ENCODE results near the gene ATG4C.

Gene ATG4C

DNA sequence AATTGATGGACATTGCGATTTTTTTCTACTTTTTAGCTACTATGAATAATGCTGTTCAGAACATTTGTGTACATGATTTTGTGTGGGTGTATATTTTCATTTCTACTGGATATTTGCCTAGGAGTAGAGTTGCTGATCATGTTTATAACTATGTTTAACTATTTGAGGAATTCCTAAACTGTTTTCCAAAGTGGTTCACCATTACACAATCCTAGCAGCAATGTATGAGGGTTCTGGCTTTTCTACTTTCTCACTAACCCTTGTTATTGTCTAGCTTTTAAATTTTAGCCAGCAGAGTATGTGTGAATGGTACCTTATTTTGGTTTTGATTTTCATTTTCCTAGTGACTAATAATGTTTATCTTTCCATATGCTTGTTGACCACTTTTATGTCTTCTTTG is 86.2 kb downstream of the ATG4C start:
- no peak for TF ChIP-seq EZH2phosphoT487 (IDR thresholded peaks at IDR 0.05; ENCODE audit: borderline replicate concordance, low read length)
- TF ChIP-seq, protein P1, sequence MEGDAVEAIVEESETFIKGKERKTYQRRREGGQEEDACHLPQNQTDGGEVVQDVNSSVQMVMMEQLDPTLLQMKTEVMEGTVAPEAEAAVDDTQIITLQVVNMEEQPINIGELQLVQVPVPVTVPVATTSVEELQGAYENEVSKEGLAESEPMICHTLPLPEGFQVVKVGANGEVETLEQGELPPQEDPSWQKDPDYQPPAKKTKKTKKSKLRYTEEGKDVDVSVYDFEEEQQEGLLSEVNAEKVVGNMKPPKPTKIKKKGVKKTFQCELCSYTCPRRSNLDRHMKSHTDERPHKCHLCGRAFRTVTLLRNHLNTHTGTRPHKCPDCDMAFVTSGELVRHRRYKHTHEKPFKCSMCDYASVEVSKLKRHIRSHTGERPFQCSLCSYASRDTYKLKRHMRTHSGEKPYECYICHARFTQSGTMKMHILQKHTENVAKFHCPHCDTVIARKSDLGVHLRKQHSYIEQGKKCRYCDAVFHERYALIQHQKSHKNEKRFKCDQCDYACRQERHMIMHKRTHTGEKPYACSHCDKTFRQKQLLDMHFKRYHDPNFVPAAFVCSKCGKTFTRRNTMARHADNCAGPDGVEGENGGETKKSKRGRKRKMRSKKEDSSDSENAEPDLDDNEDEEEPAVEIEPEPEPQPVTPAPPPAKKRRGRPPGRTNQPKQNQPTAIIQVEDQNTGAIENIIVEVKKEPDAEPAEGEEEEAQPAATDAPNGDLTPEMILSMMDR (IDR thresholded peaks at IDR 0.05; ENCODE audit: low read depth, low read length, poor library complexity, severe bottlenecking): no peak
- Histone ChIP-seq H3F3A (ENCODE audit: control insufficient read depth, insufficient read depth) (no peaks in the 10 kb centered on the region), H3K9me3 (ENCODE audit: control insufficient read depth, insufficient read depth, low read length) (no peaks in the 10 kb centered on the region), H3K27ac (ENCODE audit: low read depth, low read length) (no peak overlapping the region), H3K79me2 (ENCODE audit: control insufficient read depth, low read length) (no peaks in the 10 kb centered on the region), H3K27me3 (ENCODE audit: control insufficient read depth, low read length) (no peaks in the 10 kb centered on the region), H3K4me2 (ENCODE audit: low read length) (no peak overlapping the region), H3K9me2 (replicated peaks; ENCODE audit: control insufficient read depth, low read length) (no peaks in the 10 kb centered on the region), H3K36me3 (ENCODE audit: control insufficient read depth, low read length) (no peaks in the 10 kb centered on the region), H4K20me1 (ENCODE audit: control insufficient read depth, insufficient read depth, low read depth, low read length) (no peaks in the 10 kb centered on the region), H3K4me3 (ENCODE audit: low read length) (no peak overlapping the region), H3K4me1 (ENCODE audit: control insufficient read depth, low read length) (no peaks in the 10 kb centered on the region)

DNA sequence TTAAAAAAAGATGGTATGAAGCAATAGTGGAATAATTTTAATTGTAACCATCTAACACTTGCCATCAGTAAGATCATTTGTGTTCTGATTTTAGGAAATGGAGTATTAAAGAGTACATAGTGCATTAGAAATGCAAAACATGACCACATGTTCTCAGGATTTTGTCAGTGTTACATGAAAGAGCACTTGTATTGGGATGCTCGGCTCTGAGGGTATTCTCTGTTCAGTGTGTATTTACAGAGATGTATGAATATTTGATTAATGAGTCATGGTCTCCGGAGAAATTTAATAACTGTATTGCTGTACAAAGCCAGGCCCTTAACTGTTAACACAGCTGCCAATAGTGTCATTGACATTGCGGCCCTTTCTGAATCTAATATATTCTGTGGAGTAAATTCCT is 91.7 kb downstream of the ATG4C start:
- Histone ChIP-seq H3K4me3 (ENCODE audit: low read length) (no peak overlapping the region), H3K36me3 (ENCODE audit: control insufficient read depth, low read length) (no peaks in the 10 kb centered on the region), H3K27ac (ENCODE audit: low read depth, low read length) (no peak overlapping the region), H3K4me2 (ENCODE audit: low read length) (no peak overlapping the region), H3K27me3 (ENCODE audit: control insufficient read depth, low read length) (peaks cover 9% of the 10 kb centered on the region), H4K20me1 (ENCODE audit: control insufficient read depth, insufficient read depth, low read depth, low read length) (no peaks in the 10 kb centered on the region), H3K79me2 (ENCODE audit: control insufficient read depth, low read length) (no peaks in the 10 kb centered on the region), H3K4me1 (ENCODE audit: control insufficient read depth, low read length) (no peaks in the 10 kb centered on the region), H3K9me3 (ENCODE audit: control insufficient read depth, insufficient read depth, low read length) (no peaks in the 10 kb centered on the region), H3K9me2 (replicated peaks; ENCODE audit: control insufficient read depth, low read length) (no peaks in the 10 kb centered on the region), H3F3A (ENCODE audit: control insufficient read depth, insufficient read depth) (no peaks in the 10 kb centered on the region)
- TF ChIP-seq, protein P1 (IDR thresholded peaks at IDR 0.05; ENCODE audit: low read depth, low read length, poor library complexity, severe bottlenecking): no peak
- TF ChIP-seq EZH2phosphoT487 (IDR thresholded peaks at IDR 0.05; ENCODE audit: borderline replicate concordance, low read length): no peak

DNA sequence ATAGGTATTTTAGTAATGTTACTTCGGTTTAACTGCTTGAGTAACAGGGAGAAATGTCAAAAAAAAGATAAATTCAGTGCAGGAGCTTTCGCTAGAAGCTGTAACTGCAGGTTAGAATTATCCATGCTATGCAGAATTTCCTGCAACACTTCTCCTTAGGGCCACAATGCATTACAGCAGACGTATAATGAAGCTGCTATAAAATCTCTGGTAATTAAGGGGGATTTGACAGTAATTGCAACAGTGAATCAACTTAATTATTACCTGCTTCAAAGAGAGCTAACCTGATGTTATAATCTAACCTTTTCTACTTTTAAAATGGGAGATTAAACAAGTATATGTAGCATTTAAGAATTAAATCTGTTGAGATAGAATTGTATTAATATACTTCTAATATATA is 92.6 kb downstream of the ATG4C start:
- Histone ChIP-seq H3K4me3 (ENCODE audit: low read length) (no peak overlapping the region), H3K9me3 (ENCODE audit: control insufficient read depth, insufficient read depth, low read length) (no peaks in the 10 kb centered on the region), H4K20me1 (ENCODE audit: control insufficient read depth, insufficient read depth, low read depth, low read length) (no peaks in the 10 kb centered on the region), H3K9me2 (replicated peaks; ENCODE audit: control insufficient read depth, low read length) (no peaks in the 10 kb centered on the region), H3K4me1 (ENCODE audit: control insufficient read depth, low read length) (no peaks in the 10 kb centered on the region), H3K27me3 (ENCODE audit: control insufficient read depth, low read length) (peaks cover 10% of the 10 kb centered on the region), H3F3A (ENCODE audit: control insufficient read depth, insufficient read depth) (no peaks in the 10 kb centered on the region), H3K27ac (ENCODE audit: low read depth, low read length) (no peak overlapping the region), H3K79me2 (ENCODE audit: control insufficient read depth, low read length) (no peaks in the 10 kb centered on the region), H3K36me3 (ENCODE audit: control insufficient read depth, low read length) (no peaks in the 10 kb centered on the region), H3K4me2 (ENCODE audit: low read length) (no peak overlapping the region)
- TF ChIP-seq, protein P1 (IDR thresholded peaks at IDR 0.05; ENCODE audit: low read depth, low read length, poor library complexity, severe bottlenecking): no peak
- no peak for TF ChIP-seq EZH2phosphoT487 (IDR thresholded peaks at IDR 0.05; ENCODE audit: borderline replicate concordance, low read length)

DNA sequence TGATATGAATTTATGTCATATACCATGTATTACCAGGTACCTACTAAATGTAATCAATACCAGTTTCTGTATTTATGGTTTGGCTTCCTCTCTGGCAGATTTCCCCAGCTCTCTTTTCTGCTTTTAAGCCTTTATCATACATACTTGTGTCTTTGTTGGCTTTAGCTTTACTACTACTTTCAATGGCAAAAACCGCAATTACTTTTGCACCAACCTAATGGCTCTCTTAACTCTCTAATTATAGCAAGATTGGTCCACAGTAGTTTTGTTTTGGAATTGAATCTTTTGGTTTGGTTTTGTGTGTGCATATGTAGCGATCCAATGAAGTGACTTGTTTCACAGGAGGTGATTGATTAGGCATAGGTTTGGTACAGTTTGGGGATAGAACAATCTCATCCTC is 93.6 kb downstream of the ATG4C start:
- Histone ChIP-seq H3K9me2 (replicated peaks; ENCODE audit: control insufficient read depth, low read length) (no peaks in the 10 kb centered on the region), H3K27me3 (ENCODE audit: control insufficient read depth, low read length) (peaks cover 14% of the 10 kb centered on the region), H3F3A (ENCODE audit: control insufficient read depth, insufficient read depth) (no peaks in the 10 kb centered on the region), H3K27ac (ENCODE audit: low read depth, low read length) (no peak overlapping the region), H3K4me1 (ENCODE audit: control insufficient read depth, low read length) (no peaks in the 10 kb centered on the region), H3K4me2 (ENCODE audit: low read length) (no peak overlapping the region), H3K36me3 (ENCODE audit: control insufficient read depth, low read length) (no peaks in the 10 kb centered on the region), H3K9me3 (ENCODE audit: control insufficient read depth, insufficient read depth, low read length) (no peaks in the 10 kb centered on the region), H3K4me3 (ENCODE audit: low read length) (no peak overlapping the region), H4K20me1 (ENCODE audit: control insufficient read depth, insufficient read depth, low read depth, low read length) (no peaks in the 10 kb centered on the region), H3K79me2 (ENCODE audit: control insufficient read depth, low read length) (no peaks in the 10 kb centered on the region)
- TF ChIP-seq EZH2phosphoT487 (IDR thresholded peaks at IDR 0.05; ENCODE audit: borderline replicate concordance, low read length): no peak
- TF ChIP-seq, protein P1 (IDR thresholded peaks at IDR 0.05; ENCODE audit: low read depth, low read length, poor library complexity, severe bottlenecking): no peak
